Measurements from ENCODE around the gene TSHR. TPM values are rescaled to one million over a fixed set of nuclear protein-coding genes. Genes with fewer than 3 reads are reported as not detected.

Gene TSHR
- total and polyA plus RNA-seq, 2 donors (not counting 3 experiments of a cell fraction or from before 2014, with no cell fraction given): not detected

DNA sequence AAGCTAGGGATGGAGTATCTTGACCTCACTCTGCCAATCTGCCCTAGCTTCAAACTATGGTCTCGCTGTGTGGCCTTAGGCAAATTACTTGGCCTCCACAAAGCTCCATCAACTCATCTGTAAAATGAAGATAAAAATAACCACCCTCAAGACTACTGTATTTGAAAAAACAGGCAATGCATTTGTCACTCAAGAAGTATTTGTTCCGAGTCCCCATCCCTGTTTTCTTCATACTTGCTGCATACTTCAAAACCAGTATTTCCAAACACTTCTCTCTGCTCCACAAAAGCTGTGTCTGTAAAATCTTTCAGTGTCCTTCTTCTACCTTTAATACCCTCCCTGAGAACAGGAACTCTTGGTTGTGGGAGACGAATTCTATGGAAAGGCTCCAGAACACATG is 217.5 kb downstream of the TSHR start:
- Histone ChIP-seq H3K9ac (replicated peaks; ENCODE audit: extremely low read depth, insufficient read depth, low read length) (no peak overlapping the region), H2AFZ (ENCODE audit: low read depth, low read length) (no peak overlapping the region), H3K36me3 (ENCODE audit: control insufficient read depth in 2 of 2, extremely low read depth in 1 of 2, insufficient read depth in 2 of 2, low read length in 2 of 2) (no peaks in the 10 kb centered on the region), H3K79me2 (ENCODE audit: control insufficient read depth, insufficient read depth, low read length) (no peaks in the 10 kb centered on the region), H3K27me3 (ENCODE audit: control insufficient read depth in 2 of 2, insufficient read depth in 2 of 2, low read length in 2 of 2) (no peaks in the 10 kb centered on the region), H3K9me3 (replicated peaks; ENCODE audit: control insufficient read depth, insufficient read depth, low read length) (no peaks in the 10 kb centered on the region), H3K4me3 (replicated peaks in 1 of 3; ENCODE audit: insufficient read depth in 1 of 3, low read depth in 1 of 3, low read length in 3 of 3) (no peak overlapping the region), H3K4me2 (ENCODE audit: insufficient read depth, low read length) (no peak overlapping the region), H3K9me1 (replicated peaks; ENCODE audit: control insufficient read depth, extremely low read depth, insufficient read depth, low read length) (no peaks in the 10 kb centered on the region), H4K20me1 (replicated peaks; ENCODE audit: control insufficient read depth, extremely low read depth, insufficient read depth, low read length) (no peaks in the 10 kb centered on the region), H3K4me1 (ENCODE audit: control insufficient read depth, extremely low read depth, insufficient read depth, low read length) (peaks cover 12% of the 10 kb centered on the region), H3K27ac (ENCODE audit: insufficient read depth, low read depth, low read length) (no peak overlapping the region)
- no TSS peak for BruUV-seq (replicated peaks)
- ChIA-PET CTCF (interaction anchor here (0.6 to 3.6 kb wide), 4 partner anchors 9 to 175 kb away, joined by 3 to 36 read pairs (median 4); partner anchors contain the start of gene GTF2A1), POLR2A (interaction anchor here (1.5 kb wide), 1 partner anchor 46 kb away, joined by 5 read pairs; no protein-coding TSS in a partner anchor)
- DNase-seq (ENCODE audit: low read depth, low spot score) (no peak), FAIRE-seq (no peak)
- no peak for TF ChIP-seq GATA2 (IDR thresholded peaks at IDR 0.05; ENCODE audit: insufficient read depth, insufficient read length, low read depth, low read length)
- no peak for TF ChIP-seq JUN (IDR thresholded peaks at IDR 0.05; ENCODE audit: borderline replicate concordance, insufficient read depth, insufficient read length, low read depth)
- TF ChIP-seq, protein P1, sequence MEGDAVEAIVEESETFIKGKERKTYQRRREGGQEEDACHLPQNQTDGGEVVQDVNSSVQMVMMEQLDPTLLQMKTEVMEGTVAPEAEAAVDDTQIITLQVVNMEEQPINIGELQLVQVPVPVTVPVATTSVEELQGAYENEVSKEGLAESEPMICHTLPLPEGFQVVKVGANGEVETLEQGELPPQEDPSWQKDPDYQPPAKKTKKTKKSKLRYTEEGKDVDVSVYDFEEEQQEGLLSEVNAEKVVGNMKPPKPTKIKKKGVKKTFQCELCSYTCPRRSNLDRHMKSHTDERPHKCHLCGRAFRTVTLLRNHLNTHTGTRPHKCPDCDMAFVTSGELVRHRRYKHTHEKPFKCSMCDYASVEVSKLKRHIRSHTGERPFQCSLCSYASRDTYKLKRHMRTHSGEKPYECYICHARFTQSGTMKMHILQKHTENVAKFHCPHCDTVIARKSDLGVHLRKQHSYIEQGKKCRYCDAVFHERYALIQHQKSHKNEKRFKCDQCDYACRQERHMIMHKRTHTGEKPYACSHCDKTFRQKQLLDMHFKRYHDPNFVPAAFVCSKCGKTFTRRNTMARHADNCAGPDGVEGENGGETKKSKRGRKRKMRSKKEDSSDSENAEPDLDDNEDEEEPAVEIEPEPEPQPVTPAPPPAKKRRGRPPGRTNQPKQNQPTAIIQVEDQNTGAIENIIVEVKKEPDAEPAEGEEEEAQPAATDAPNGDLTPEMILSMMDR (IDR thresholded peaks at IDR 0.05; ENCODE audit: extremely low read depth in 1 of 2, insufficient read depth in 1 of 2, low read depth in 1 of 2, low read length in 2 of 2): no peak
- TF ChIP-seq FOS (IDR thresholded peaks at IDR 0.05; ENCODE audit: borderline replicate concordance, insufficient read depth, low read length): no peak
- no peak for TF ChIP-seq MYC (IDR thresholded peaks at IDR 0.05; ENCODE audit: low read depth, low read length)
- no peak for TF ChIP-seq EZH2 (IDR thresholded peaks at IDR 0.05; ENCODE audit: borderline replicate concordance, low read depth, low read length, severe bottlenecking)
- no peak for TF ChIP-seq POLR2A (IDR thresholded peaks at IDR 0.05; ENCODE audit: low read depth, low read length)
- TF ChIP-seq, protein P2, sequence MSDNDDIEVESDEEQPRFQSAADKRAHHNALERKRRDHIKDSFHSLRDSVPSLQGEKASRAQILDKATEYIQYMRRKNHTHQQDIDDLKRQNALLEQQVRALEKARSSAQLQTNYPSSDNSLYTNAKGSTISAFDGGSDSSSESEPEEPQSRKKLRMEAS (IDR thresholded peaks at IDR 0.05; ENCODE audit: insufficient read depth, insufficient read length): no peak
- TF ChIP-seq POLR2AphosphoS5 (IDR thresholded peaks at IDR 0.05; ENCODE audit: insufficient read depth, low read depth, low read length): no peak
- intact Hi-C loops (cut with micrococcal nuclease): loop anchor here (5.0 kb wide), 1 partner anchor 301 kb away; no protein-coding TSS in a partner anchor
- dilution Hi-C loops (cut with MboI; ENCODE audit: extremely low pct_ligation_motif_present, low sequenced_read_pairs): no loop called here
